ENCODE results near the gene CACTIN.
"Not testable (repeated sequence)": the region's sequence is repeated elsewhere in the genome, so short reads cannot be mapped to it uniquely, and the experiment has no call there.

The CACTIN gene

DNA sequence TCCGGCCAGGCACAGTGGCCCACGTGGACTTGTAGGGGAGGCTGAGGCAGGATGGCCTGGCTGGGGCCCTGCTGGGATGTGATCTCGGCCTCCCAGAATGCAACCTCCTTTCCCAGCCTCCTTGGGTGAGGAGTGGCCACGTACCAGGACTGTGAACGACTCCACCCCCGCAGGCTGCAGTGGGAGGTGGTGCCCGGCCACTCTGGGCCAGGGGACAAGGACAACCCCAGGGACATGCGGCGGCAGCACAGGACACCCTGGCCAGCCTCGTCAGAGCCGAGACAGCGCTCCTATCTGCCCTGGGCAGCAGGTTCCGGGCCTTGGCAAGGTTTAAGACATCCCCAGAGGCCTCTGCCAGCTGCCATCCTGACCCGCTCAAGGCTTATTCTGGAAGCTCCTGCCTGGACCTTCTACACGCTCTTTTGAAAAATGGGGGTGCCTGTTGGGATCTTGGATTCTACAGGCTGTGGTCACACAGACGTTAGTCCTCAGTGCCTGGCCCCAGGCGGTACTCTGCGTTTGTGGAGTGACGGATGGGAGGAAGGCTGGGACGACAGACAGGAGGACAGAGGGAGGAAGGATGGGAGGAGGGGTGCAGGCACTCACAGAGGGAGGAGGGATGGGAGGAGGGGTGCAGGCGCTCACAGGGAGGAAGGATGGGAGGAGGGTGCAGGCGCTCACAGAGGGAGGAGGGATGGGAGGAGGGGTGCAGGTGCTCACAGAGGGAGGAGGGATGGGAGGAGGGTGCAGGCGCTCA is 19.9 kb upstream of the CACTIN start:
- no peak for DNase-seq (ENCODE audit: low read depth in 2 of 2)

DNA sequence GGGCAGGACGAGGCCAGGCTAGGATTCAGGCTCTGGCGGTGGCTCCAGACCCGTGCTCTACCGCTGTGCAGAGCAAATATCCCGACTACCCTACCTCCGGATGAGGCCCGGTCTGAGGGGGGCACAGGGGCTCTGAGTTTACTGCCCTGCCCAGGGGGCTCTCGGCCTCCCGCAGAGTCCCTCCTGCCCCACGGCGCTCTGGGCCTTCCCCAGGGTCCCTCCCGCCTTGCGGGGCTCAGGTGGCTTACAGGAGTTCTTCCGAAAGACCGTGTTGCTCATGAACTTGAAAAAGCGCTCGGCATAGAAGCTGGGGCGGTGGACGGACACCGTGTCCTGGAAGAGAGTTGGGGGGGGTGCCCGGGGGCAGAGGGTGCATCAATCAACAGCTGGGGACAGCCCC is 19.1 kb upstream of the CACTIN start:
- DNase-seq (ENCODE audit: low read depth in 2 of 2), result no peak

DNA sequence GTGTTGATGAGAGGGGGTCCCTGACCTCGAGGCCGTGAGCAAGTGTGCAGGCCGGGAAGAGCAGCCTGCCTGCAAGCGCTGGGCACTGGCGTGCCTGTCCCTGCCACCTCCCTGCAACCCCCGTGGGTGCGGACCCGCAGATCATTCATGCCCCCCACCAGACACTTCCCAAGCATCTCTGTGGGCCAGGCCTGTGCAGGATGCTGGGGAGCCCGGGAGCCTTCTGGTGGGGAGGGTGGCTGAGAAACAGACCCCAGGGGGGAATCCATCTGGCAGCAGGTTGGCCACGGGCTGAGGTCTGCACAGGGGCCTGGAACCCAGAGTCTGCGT is 18.4 kb upstream of the CACTIN start:
- DNase-seq (ENCODE audit: low read depth in 2 of 2), result no peak

DNA sequence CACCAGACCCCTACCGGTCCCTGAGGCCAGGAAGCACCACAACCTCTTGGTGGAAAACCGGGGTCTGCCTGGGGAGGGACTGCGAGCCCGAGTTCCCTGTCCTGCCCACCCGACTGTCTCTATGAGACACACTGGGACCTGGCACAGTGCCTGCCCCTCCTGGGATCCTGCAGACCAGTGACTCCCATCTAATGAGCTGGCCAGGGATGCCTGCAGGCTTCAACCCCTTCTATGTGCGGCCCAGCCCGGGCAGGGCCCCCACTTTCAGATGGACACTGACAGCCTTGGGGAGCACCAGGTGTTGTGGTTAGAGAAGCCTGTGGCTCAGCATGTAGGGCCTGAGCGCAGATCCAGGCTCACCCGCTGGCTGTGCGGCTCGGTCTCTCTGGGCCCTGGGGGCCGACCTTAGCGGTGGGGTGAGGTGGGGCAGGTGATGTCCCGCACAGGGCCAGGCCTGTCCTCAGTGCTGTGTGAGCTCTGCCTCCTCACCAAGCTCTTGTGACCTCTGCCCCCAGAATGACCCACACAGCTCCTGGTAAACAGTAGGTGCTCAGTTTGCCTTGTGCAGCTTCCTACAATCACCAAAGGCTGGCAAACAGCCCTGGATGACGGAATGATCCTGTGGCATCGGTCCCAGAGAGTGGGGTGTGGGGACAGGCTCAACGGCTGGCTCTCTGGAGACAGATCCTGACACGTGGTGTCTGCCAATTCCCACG is 17.9 kb upstream of the CACTIN start:
- DNase-seq (ENCODE audit: low read depth in 2 of 2), result no peak

DNA sequence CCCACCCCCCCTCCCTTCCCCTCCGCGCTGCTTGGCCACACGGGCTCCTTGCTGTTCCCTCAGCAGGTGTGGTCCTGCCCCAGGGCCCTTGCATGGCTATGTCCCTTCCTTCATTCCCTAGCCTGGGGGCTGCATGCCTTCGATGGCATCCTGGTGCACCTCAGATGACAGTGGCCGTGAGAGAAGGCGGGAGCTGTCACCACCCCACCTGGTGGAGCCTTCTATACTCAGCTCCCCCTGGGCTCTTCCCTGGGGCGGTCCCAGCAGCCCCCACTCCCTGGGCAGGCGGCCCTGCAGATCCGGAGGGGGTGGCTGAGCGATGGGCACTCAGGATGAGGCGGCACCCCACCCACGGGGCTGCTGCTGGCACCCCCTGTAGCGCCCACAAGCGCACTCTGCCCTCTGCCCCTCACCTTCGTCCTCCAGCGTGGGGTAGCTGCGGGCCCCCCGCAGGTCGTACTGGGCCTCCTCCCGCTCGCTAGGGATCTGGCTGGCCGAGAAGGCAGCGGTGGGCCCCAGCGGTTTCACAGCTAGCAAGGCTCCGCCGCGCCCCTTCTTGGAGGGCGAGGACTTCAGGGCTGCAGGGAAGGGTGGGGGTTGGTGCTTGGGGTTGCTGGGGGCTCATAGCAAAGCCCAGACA is 17.2 kb upstream of the CACTIN start:
- no peak for DNase-seq (ENCODE audit: low read depth in 2 of 2)

DNA sequence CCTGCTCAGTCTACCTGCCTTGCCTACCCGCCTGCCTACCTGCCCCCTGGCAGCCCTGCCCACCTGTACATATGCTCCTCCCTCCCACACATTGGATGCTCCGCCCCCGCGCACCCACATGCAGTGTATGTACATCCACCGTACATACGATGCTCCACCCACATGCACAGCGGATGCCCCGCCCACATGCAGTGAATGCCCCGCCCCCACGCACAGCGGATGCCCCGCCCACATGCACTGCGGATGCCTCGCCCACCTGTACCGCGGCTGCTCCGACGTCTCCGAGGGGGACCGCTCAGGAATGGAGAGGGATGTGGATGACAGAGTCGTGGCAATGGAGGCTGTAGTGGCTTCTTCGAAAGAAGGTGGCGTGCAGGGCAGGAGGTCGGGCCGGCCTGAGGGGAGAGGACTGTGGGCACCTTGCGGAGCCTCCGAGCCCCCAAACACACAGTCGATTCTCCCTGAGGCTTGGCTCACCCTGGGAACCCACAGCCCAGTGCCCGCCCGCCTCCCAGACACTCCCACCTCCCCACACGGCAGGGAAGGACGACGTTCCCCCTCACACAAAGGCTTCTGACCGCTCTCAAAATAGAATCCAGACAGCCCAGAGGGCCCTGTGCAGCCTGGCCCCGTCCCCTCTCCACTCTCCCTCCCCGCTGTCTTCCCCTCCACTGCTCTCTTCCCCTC is 16.5 kb upstream of the CACTIN start:
- no peak for DNase-seq (ENCODE audit: low read depth in 2 of 2)

DNA sequence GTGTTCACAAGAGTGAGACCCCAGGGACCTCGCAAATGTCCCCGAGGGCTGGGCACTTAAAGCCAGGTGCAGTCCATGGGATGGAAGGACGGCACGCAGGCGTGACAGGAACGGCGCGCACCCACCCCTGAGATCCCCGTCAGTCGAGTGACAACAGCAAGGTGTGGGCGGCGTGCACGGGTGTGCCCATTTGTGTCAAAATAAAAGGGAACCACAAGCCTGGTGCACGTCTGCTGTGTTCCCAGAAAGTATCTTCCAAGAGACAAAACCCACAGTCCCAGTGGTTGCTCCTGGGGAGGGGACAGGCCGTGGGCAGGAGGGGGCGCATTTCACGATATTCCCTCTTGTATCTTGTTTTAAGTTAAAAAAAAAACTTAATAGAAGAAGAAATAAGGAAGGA is 15.7 kb upstream of the CACTIN start:
- no peak for DNase-seq (ENCODE audit: low read depth in 2 of 2)

DNA sequence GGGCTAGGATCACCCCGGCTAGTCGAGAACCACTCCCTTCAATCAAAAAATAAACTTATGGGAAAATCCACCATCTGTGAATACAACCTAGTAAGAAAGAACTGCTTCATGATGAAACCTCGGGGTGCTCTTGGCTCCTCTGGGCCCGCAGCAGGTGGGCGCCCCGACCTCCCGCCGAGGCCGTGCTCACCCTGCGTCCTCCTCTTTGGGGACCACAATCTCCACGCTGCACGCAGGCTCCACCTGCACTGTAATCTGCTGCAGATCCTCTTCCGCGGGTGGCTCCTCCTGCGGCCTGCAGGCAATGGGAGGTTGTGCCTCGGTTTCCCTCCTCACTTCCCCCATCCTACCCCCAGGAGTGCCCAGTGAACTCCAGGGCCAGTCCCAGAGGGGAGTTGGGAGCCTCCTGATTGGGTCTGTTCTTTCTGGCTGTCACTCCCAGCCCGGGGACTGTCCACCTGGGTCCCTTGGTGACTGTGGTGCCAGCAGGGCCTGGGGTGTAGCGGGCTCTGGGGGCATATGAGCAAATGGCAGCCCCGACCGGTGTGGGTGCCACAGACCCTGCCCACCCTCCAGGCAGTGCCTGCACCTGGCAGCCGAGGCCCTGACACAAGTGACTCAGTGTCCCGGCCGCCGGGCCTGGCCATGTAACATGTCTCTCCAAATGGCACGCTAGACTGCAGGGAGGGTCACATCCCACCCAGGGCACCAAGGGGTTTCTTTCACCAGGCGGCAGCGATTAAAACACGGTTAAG is 15.1 kb upstream of the CACTIN start:
- DNase-seq (ENCODE audit: low read depth in 2 of 2), result no peak

DNA sequence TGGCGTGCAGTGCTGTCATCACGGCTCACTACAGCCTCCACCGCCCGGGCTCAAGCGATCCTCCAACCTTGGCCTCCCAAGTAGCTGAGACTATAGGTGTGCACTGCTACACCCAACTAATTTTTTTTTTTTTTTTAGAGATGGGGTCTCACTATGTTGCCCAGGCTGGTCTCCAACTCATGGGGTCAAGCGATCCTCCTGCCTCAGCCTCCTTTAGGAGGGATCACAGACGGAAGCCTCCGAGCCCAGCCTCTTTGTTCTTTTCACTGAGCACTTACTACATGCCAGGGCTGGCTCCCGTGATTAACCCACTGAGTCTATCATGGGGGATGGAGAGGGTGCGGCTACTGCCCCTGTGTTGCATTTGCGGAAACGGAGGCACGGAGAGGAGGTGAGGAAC is 12.9 kb upstream of the CACTIN start:
- DNase-seq (ENCODE audit: low read depth in 2 of 2), result no peak

DNA sequence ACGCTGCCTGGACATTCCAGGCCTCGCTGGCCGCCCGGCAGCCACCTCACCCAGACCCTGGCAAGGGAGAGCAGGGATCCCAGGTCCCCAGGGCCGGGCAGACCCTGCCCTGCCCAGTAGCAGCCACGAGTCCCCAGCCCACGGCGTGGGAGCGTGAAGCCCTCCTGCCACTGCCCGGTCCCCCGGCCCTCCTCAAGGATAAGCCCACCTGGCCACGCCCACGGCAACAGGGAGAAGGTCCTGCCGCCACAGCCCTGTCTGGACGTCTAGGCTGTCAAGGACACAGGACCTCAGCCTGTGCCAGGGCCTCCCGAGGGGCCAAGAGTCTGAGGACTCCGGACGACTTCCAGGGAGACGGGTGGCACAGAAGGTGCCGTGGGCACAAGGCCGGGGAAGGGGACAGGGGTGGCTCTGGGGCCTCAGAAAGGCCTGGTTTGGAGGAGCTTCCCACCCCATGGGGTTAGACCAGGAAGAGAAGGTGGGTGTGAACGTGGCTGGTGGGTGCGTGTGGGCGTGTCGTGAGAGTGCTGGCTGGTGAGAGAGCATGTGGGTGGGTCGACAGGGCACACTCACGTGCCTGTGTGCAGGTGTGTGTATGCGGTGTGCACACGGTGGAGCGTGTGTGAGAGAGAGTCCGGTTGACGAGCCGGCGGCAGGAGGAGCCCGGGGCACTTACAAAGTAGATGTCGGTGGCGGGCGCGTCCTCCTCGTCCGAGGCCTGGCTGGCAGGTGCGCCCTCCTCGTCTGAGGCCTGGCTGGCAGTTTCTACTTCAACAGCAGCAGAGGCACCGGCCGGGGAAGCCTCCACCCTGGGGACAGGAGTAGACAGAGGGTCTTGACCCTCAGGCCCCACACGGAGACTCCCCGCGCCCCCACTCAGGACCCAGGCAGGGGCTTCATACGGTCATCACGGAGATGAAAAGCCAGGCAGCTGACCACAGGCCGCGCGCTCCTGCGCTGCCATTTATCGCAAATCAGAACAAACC is 11.9 kb upstream of the CACTIN start:
- DNase-seq (ENCODE audit: low read depth in 2 of 2), result no peak

DNA sequence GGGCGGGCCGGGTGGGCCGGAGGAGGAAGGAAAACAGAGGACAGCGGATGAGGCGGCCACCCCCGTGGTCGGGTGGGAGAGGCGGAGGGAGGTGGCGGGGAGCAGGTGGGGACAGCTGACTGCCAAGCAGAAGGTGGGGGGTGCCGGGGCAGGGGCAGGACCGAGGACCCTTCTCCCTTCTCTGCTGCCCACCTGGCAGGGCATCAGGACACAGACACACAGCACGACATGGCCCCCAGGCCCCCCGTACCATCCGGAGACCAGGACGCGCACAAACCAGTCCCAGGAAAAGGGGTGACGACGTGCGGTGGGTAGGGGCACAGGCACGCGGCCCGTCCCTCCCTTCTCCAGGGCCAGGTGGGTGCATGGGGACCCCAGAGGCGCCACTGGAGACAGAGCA is 11.0 kb upstream of the CACTIN start:
- DNase-seq (ENCODE audit: low read depth in 2 of 2), result no peak

DNA sequence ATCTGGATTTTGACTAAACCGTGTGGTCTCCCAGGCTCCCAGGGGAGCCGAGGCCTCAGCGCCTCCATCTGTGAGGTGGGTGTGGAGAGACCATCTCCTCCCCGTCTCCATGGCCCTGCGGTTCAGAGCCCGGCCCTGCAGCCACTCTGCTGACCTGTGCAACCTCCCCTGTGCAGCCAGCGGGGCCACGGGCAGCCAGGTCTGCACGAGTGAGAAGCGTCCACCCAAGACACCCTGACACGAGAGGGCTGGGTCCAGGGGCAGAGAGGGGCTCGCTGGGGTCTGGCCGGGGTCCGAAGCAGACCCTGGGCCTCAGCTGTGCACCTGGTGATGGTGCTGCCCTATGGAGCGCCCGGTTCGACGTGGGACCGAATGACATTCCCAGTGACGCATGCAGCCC is 10.4 kb upstream of the CACTIN start:
- no peak for DNase-seq (ENCODE audit: low read depth in 2 of 2)

DNA sequence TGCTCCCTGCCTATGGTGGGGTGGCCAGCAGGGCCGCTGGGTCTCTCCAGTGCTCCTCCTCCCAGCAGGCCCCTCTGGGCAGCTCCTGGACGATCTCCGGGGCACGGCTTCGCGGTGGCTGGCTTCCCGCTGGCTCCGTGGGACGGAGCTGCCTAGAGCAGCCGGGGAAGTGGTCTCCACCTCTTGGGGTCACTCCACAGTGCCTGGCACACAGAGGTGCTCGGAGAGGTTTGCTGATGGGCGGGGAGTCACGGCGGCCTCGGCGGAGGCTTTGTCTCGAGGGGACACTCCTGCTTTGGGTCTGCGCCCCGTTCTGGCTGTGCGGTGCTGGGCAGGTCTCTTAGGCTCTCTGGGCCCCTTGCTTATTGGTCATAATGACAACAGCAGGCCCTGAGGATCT is 9.9 kb upstream of the CACTIN start:
- no peak for DNase-seq (ENCODE audit: low read depth in 2 of 2)

DNA sequence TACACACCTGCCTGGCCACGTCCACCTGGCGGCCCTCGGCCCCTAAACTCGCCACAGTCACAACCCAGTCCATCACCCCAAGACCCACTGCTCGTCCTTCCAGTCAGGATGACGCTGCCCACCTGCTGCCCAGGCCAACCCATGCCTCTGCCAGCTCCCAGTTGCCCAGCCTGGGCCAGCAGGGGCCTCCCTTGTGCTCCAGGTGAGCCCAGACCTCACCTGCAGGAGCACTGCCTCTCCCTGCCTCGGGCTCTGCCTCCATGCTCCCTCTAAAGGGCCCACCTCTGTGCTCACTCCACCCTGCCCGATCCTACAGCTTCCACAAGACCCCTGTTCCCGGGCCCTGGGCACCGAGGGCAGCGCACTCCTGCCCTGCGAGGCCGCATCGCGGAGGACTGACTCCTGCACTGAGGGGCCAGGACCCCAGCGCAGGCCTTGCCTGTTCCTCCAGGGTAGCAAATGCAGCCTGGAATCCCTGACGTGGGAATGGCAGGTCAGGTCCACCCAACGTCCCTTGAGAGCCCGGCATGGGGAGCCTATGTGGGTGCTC is 8.0 kb upstream of the CACTIN start:
- DNase-seq (ENCODE audit: low read depth in 2 of 2), result no peak

DNA sequence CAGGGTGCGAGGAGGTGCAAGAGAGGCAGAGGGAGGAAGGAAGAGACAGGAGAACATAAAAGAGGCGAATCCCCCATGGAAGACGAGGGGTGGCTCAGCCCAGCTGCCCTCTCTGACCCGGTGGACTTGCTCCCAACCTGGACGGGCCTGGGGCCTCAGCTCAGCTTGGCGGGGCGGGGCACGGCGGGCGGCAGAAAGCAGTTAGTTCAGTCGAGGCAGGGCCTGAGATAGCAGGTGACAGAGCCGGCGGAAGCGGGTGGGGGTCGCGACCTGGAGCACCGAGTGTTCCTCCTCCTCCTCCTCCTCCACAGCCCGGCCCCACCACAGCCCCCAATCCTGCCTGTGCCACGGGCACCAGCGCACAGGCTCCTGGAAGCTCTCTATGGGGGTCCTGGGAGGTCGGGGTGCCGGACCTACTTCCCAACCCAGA is 7.0 kb upstream of the CACTIN start:
- DNase-seq (ENCODE audit: low read depth in 2 of 2), result no peak

DNA sequence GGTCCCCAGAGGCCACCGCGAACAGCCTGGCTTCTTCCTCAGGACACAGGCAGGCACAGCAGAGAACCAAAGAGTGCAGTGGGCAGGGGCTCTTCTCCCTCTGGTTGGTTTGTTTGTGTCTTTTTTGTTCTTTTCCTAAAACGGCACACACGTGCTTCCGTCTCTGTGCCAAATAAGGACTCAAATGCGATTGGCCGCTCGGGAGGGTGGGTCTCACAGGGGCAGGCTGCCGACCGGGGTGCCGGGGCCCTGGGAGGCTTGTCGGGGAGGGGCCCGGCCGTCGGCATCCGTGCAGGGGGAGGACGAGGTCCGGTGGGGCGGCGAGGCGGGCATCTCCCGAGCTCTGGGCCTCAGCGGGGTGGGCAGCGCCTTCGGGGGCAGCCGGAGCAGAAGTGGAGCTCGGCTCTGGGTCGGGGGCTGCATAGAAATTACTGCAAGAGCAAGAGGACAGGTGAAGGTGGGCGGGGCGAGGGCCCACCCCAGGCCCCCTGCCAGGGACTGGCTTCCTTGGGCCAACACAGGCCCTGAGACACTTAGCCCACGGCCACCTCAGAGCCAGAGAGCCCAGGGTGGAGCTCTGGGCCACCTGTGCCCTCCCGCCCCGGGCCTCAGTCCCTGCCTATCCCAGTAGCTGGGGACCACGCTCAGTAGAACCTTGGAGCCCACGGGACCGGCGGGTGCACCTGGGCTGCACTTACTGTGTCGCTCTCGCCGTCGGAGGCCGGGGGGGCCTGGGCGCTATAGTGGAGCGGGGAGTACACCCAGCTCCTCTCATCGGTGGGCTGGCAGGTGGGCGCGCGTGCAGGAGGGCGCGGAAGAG is 6.4 kb upstream of the CACTIN start:
- DNase-seq (ENCODE audit: low read depth in 2 of 2), result no peak

DNA sequence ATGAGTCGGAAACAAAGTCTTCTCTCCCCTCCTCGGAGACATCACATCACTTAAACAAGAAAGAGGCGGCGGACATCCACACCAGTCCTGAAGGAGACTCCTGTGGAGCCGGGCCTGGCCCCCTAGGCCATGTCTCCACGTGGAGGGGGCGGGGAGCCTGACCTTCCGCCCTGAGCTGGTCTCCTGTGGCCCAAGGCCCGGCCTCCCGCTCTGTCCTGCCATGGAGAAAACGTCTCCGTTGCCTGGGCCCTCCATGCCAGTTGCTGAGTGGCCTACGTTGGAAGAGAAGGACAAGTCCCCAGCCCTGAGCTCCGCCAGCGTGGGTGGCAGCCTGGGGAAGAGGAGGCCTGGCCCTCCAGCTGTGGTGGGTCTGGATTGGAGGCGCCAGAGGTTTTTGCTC is 5.5 kb upstream of the CACTIN start:
- no peak for DNase-seq (ENCODE audit: low read depth in 2 of 2)

DNA sequence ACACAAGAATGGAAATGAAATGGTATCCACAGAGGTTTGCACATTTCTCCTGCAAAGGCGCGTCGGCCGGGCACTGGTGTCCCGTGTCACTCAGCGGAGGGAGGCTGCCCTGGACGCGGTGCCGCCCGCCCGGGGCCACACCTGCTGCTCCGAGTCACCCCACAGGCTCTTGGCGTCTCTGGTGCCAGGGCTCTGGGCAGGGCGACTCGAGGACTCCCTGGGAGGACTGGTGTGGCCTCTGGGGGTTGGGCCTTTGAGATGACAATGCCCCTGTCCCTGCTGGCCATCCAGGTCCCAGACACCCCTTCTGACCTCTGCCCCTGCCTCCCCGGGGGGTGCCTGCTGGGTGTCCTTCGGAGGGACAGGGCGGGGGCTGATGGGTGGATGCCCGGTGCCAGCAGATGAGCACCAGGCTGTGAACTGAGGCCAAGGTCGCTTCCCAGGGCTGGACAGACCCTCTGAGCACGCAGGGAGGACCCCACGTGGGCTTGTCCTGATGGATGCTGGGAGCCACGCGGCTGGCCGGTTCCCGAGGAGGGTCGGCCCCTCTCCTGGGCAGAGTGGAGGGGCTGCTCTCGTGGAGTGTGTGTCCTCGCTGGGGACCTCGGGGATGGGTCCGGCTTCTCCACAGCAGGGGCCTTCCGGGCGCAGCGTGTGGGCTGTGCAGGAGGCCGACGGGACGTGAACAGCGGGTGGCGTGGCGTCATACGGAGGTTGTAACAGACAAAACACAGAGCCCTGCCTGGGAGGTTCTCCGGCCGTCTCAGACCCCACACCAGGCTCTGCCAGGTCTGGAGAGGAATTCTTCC is 4.7 kb upstream of the CACTIN start:
- DNase-seq (ENCODE audit: low read depth in 2 of 2), result no peak

DNA sequence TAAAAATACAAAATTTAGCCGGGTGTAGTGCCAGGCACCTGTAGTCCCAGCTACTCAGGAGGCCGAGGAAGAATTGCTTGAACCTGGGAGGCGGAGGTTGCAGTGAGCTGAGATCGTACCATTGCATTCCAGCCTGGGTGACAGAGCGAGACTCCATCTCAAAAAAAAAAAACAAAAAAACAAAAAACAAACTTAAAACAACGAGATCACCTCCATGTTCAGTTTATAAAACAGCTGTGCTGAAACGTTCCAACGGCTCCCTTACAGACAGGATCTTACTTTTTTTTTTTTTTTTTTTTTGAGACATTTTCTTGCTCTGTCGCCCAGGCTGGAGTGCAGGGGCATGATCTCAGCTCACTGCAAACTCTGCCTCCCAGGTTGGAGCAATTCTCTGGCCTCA is 2.2 kb upstream of the CACTIN start:
- not testable (repeated sequence) for DNase-seq (ENCODE audit: low read depth in 2 of 2)

All from stimulated activated CD4-positive, alpha-beta T cell treated with anti-CD3 and anti-CD28 coated beads, Interleukin-12 subunit alpha, Interleukin-12 subunit beta, amount 100 ng/mL, for 24 hours (primary cell).